Measurements from ENCODE around the gene GABPB1. TPM values are rescaled to one million over a fixed set of nuclear protein-coding genes. Genes with fewer than 3 reads are reported as not detected.
A peak's percentile ranks its signal among the peaks of the same experiment; 100 is the strongest.
"Not testable (repeated sequence)": the region's sequence is repeated elsewhere in the genome, so short reads cannot be mapped to it uniquely, and the experiment has no call there.

The GABPB1 gene
- total RNA-seq (35.7 and 38.7 TPM in 2 replicates), polyA plus RNA-seq (18.2 and 23.3 TPM in 2 replicates)

GRCh38 chr15:50354838-50355618, at the start of gene GABPB1:
Gene GABPB1, minus strand, starts transcription at chr15:50355198. Its CDS starts 45,400 bp downstream, at chr15:50309798.
- H3K36me3 ChIP-seq (replicated peaks; ENCODE audit: insufficient read depth, low read depth) = no peaks in the 10 kb centered on the region
- no peaks in the 10 kb centered on the region for H3K27me3 ChIP-seq
- peak within 1 kb of the TSS; percentile 100 for H3K27ac ChIP-seq
- under 1% methylated on average over 69 of the region's 70 CpGs for WGBS (ENCODE audit: low lambda C conversion rate, missing lambda C conversion rate)
- peak within 1 kb of the TSS; percentile 90 for H2AFZ ChIP-seq
- peak within 1 kb of the TSS; percentile 80 for H3K4me3 ChIP-seq
- no peaks in the 10 kb centered on the region for H3K9me3 ChIP-seq (ENCODE audit: low read depth)
- no peaks in the 10 kb centered on the region for H3K9me2 ChIP-seq (replicated peaks; ENCODE audit: insufficient read depth)
- DNase-seq (ENCODE audit: low spot score) = peak; percentile 93
- peaks cover 28% of the 10 kb centered on the region for H3K4me1 ChIP-seq (ENCODE audit: insufficient read depth)
- H3K79me2 ChIP-seq = peaks cover 83% of the 10 kb centered on the region
- H3K4me2 ChIP-seq = peak within 1 kb of the TSS; percentile 81
- H4K20me1 ChIP-seq (ENCODE audit: insufficient read depth, poor library complexity, severe bottlenecking) = peaks cover 11% of the 10 kb centered on the region
- TF ChIP-seq CTCF (IDR thresholded peaks at IDR 0.05; ENCODE audit: poor library complexity) = no peak

- not testable (repeated sequence) for H3K79me2 ChIP-seq; H3K4me2 ChIP-seq; H3K9me3 ChIP-seq (ENCODE audit: low read depth); H3K4me1 ChIP-seq (ENCODE audit: insufficient read depth); H3K27me3 ChIP-seq; H3K36me3 ChIP-seq (replicated peaks; ENCODE audit: insufficient read depth, low read depth); H2AFZ ChIP-seq; H3K4me3 ChIP-seq; H3K9me2 ChIP-seq (replicated peaks; ENCODE audit: insufficient read depth); DNase-seq (ENCODE audit: low spot score); H4K20me1 ChIP-seq (ENCODE audit: insufficient read depth, poor library complexity, severe bottlenecking)
- WGBS (ENCODE audit: low lambda C conversion rate, missing lambda C conversion rate) = 60% methylated on average over 4 of the region's 4 CpGs
- peak overlapping the region; percentile 69 for H3K27ac ChIP-seq
Measured at GRCh38 chr15:50391561-50391960, 36.6 kb upstream of the GABPB1 start.

- no peak overlapping the region for H3K4me3 ChIP-seq
- H3K4me1 ChIP-seq (ENCODE audit: insufficient read depth) = no peaks in the 10 kb centered on the region
- DNase-seq (ENCODE audit: low spot score) = no peak
- no peak overlapping the region for H2AFZ ChIP-seq
- no peaks in the 10 kb centered on the region for H3K36me3 ChIP-seq (replicated peaks; ENCODE audit: insufficient read depth, low read depth)
- H3K27me3 ChIP-seq = no peaks in the 10 kb centered on the region
- H3K79me2 ChIP-seq = no peaks in the 10 kb centered on the region
- TF ChIP-seq EZH2phosphoT487 (IDR thresholded peaks at IDR 0.05; ENCODE audit: low read depth, severe bottlenecking, unreplicated experiment) = no peak
- TF ChIP-seq CTCF (IDR thresholded peaks at IDR 0.05; ENCODE audit: poor library complexity) = no peak
- no peak for TF ChIP-seq EZH2 (IDR thresholded peaks at IDR 0.05; ENCODE audit: borderline replicate concordance)
- H3K9me3 ChIP-seq (ENCODE audit: low read depth) = no peaks in the 10 kb centered on the region
- WGBS (ENCODE audit: low lambda C conversion rate, missing lambda C conversion rate) = 54% methylated on average over 4 of the region's 4 CpGs
- no peaks in the 10 kb centered on the region for H4K20me1 ChIP-seq (ENCODE audit: insufficient read depth, poor library complexity, severe bottlenecking)
- H3K9me2 ChIP-seq (replicated peaks; ENCODE audit: insufficient read depth) = no peaks in the 10 kb centered on the region
- H3K4me2 ChIP-seq = no peak overlapping the region
- H3K27ac ChIP-seq = peak overlapping the region; percentile 69
Measured at GRCh38 chr15:50390554-50391264, 35.7 kb upstream of the GABPB1 start.

GRCh38 chr15:50382408-50382807, 27.4 kb upstream of the GABPB1 start:
- not testable (repeated sequence) for H3K4me3 ChIP-seq, H3K27me3 ChIP-seq
- WGBS (ENCODE audit: low lambda C conversion rate, missing lambda C conversion rate) = 93% methylated on average over 5 of the region's 5 CpGs

More at GRCh38 chr15:50382408-50382807, 27.4 kb upstream of the GABPB1 start:
- H2AFZ ChIP-seq; H3K79me2 ChIP-seq; H3K9me2 ChIP-seq (replicated peaks; ENCODE audit: insufficient read depth); DNase-seq (ENCODE audit: low spot score); H3K9me3 ChIP-seq (ENCODE audit: low read depth); H3K27ac ChIP-seq; H4K20me1 ChIP-seq (ENCODE audit: insufficient read depth, poor library complexity, severe bottlenecking); H3K36me3 ChIP-seq (replicated peaks; ENCODE audit: insufficient read depth, low read depth); H3K4me1 ChIP-seq (ENCODE audit: insufficient read depth); H3K4me2 ChIP-seq: not testable (repeated sequence)
